Progenitor cell of endocrine pancreas (in vitro differentiated cells): ENCODE measurements around the gene ATP6V0C. TPM values are rescaled to one million over a fixed set of nuclear protein-coding genes. Genes with fewer than 3 reads are reported as not detected.

Experiments used
- DNase-seq: peaks from one replicate; pipeline ENCODE4 v3.0.0; 2021; ENCODE audit warnings: low spot score; ENCODE audit not compliant: unreplicated experiment
- H3K27ac Mint-ChIP-seq: 2 replicates; pipeline ENCODE4 v1.8.0; 2021; ENCODE audit warnings: mild to moderate bottlenecking, moderate library complexity, mixed read lengths
- H3K27me3 Mint-ChIP-seq: 2 replicates; pipeline ENCODE4 v1.8.0; 2021; ENCODE audit warnings: mixed read lengths
- H3K36me3 Mint-ChIP-seq: 2 replicates; pipeline ENCODE4 v1.8.0; 2022; ENCODE audit warnings: mixed read lengths; ENCODE audit not compliant: insufficient read depth
- H3K4me1 Mint-ChIP-seq: 2 replicates; pipeline ENCODE4 v1.8.0; 2021; ENCODE audit warnings: low read depth, mixed read lengths
- H3K4me3 Mint-ChIP-seq: 2 replicates; pipeline ENCODE4 v1.8.0; 2021; ENCODE audit warnings: low read depth, mild to moderate bottlenecking, moderate library complexity, mixed read lengths
- H3K9me3 Mint-ChIP-seq: 2 replicates; pipeline ENCODE4 v1.8.0; 2021; ENCODE audit warnings: low read depth, mixed read lengths
- CTCF ChIP-seq: fragments of 200-600 bp; sonication (generic); IDR thresholded peaks from one replicate; pipeline ENCODE4 v1.5.0; 2021; ENCODE audit warnings: antibody characterized with exemption, mild to moderate bottlenecking; ENCODE audit not compliant: unreplicated experiment
- total RNA-seq: library from RNA; stranded (reverse); gene quantifications from 2 replicates; pipeline ENCODE4 v1.2.1, GENCODE V29; 2021

Gene ATP6V0C
- total RNA-seq, 1 donor from 2014 or later = 169 TPM

- Mint-ChIP-seq H3K27ac (peak overlapping the region; percentile 74), H3K36me3 (no peaks in the 10 kb centered on the region), H3K9me3 (no peaks in the 10 kb centered on the region), H3K27me3 (no peaks in the 10 kb centered on the region), H3K4me3 (no peak overlapping the region), H3K4me1 (peaks cover 7% of the 10 kb centered on the region)
- DNase-seq = no peak
- no peak for TF ChIP-seq CTCF
These were observed 31.5 kb upstream of the ATP6V0C start for GRCh38 chr16:2482249-2482648.

GRCh38 chr16:2482708-2483534 lies 30.8 kb upstream of the ATP6V0C start:
- H3K27ac Mint-ChIP-seq = peak overlapping the region; percentile 20
- H3K9me3 Mint-ChIP-seq = no peaks in the 10 kb centered on the region
- no peaks in the 10 kb centered on the region for H3K36me3 Mint-ChIP-seq
- H3K27me3 Mint-ChIP-seq = no peaks in the 10 kb centered on the region
- TF ChIP-seq CTCF = no peak
- H3K4me1 Mint-ChIP-seq = peaks cover 7% of the 10 kb centered on the region
- H3K4me3 Mint-ChIP-seq = no peak overlapping the region
- DNase-seq = no peak

- Mint-ChIP-seq H3K36me3 (no peaks in the 10 kb centered on the region), H3K27me3 (no peaks in the 10 kb centered on the region), H3K9me3 (no peaks in the 10 kb centered on the region), H3K27ac (no peak overlapping the region), H3K4me1 (peaks cover 7% of the 10 kb centered on the region), H3K4me3 (no peak overlapping the region)
- no peak for TF ChIP-seq CTCF
- DNase-seq = no peak
These were observed 29.5 kb upstream of the ATP6V0C start for GRCh38 chr16:2483939-2484897.

GRCh38 chr16:2484898-2485508 lies 28.7 kb upstream of the ATP6V0C start:
- H3K27ac Mint-ChIP-seq = no peak overlapping the region
- no peaks in the 10 kb centered on the region for H3K9me3 Mint-ChIP-seq
- DNase-seq = no peak
- TF ChIP-seq CTCF = no peak
- no peaks in the 10 kb centered on the region for H3K36me3 Mint-ChIP-seq
- H3K4me3 Mint-ChIP-seq = no peak overlapping the region
- H3K4me1 Mint-ChIP-seq = peaks cover 7% of the 10 kb centered on the region
- no peaks in the 10 kb centered on the region for H3K27me3 Mint-ChIP-seq
